ENCODE results near the gene HCFC2.

DNA sequence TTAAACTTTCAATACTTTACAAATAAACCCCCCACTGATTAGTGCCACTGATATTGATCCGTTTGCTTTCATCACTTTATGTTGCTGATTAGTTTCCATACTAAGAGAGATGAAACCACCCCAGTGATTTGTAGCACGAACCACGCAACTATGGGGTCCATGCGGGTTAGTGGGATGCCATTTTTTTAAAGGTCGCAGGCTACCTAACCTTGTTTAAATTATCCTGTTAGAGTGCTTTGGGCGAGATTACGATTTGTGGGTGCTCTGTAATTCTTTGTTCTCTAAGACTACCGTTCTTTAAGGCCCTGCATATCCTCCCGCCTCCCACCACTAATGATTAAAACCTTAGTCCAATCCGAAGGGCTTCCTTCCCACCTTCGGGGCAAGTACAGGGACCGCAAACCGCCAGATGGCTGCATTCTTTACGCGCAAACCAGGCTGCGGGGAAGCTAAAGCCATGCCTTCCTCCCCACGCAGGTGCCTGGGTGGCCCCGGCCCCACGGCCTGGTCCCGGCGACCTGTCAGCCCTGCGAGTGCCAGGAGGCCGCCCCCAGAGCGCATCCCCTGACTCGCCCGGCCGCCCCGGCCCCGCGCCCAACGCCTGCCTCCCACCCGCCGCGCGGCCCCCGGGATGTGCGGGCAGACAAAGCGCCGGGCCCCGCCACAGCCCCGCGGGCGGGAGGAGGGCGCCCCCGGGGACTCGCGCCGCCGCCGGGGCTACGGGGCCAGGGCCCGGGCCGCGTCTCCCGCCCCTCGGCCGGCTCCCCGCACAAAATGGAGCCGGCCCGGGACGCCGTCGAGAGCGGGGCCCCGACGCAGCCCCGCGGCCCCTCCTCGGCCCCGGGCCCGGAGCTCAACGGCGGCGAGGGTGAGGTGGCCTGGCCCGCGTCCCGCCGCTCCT lies 72.9 kb downstream of the HCFC2 start:
- TF ChIP-seq CTCF (IDR thresholded peaks at IDR 0.05; ENCODE audit: borderline replicate concordance, extremely low read depth, low read length, poor library complexity, severe bottlenecking) (no peak), EZH2 (IDR thresholded peaks at IDR 0.05; ENCODE audit: borderline replicate concordance, low read depth, low read length, severe bottlenecking) (no peak)
